HFFc6 (cell line): Measurements from ENCODE around the gene RGS9. TPM values are rescaled to one million over a fixed set of nuclear protein-coding genes. Genes with fewer than 3 reads are reported as not detected.
A peak's percentile ranks its signal among the peaks of the same experiment; 100 is the strongest.

Experiments
- DNase-seq: peaks from one replicate; pipeline ENCODE4 v3.0.0-alpha.2; 2018
- H3K27ac Mint-ChIP-seq: 2 replicates; pipeline ENCODE4 v1.8.0; 2020; ENCODE audit warnings: mild to moderate bottlenecking, mixed read lengths
- H3K27me3 Mint-ChIP-seq: 2 replicates; pipeline ENCODE4 v1.8.0; 2021; ENCODE audit warnings: mild to moderate bottlenecking, moderate library complexity, mixed read lengths; ENCODE audit not compliant: insufficient read depth
- H3K36me3 Mint-ChIP-seq: 2 replicates; pipeline ENCODE4 v1.8.0; 2021; ENCODE audit warnings: low read depth, mixed read lengths
- H3K4me1 Mint-ChIP-seq: 2 replicates; pipeline ENCODE4 v1.8.0; 2020; ENCODE audit warnings: low read depth, mixed read lengths
- H3K4me3 Mint-ChIP-seq: 2 replicates; pipeline ENCODE4 v1.8.0; 2020; ENCODE audit warnings: mild to moderate bottlenecking, moderate library complexity, mixed read lengths
- H3K9me3 Mint-ChIP-seq: 2 replicates; pipeline ENCODE4 v1.8.0; 2020; ENCODE audit warnings: mild to moderate bottlenecking, mixed read lengths
- CTCF ChIP-seq: fragments of 200-600 bp; sonication (generic); IDR thresholded peaks from 2 replicates; pipeline ENCODE4 v1.5.0; 2021; ENCODE audit warnings: antibody characterized with exemption, mild to moderate bottlenecking
- total RNA-seq, 6 experiments: library from RNA; stranded (reverse); fragmentation: NEBNext Ultra II Directional; extraction: Animal tissue kit (Norgen Biotek cat#: 25700); gene quantifications; 2 replicates in 1 of 6; 3 replicates in 5 of 6; pipeline ENCODE4 v1.2.3, GENCODE V29; 2021

Gene RGS9
- total RNA-seq, 6 experiments from 2014 or later = 0.31 to 0.97 (median 0.42) TPM

- H3K27me3 Mint-ChIP-seq = peaks cover 18% of the 10 kb centered on the region
- H3K9me3 Mint-ChIP-seq = no peaks in the 10 kb centered on the region; the same call in 1 of the 2 replicates
- H3K4me3 Mint-ChIP-seq = no peak overlapping the region
- H3K36me3 Mint-ChIP-seq = no peaks in the 10 kb centered on the region
- H3K4me1 Mint-ChIP-seq = peaks cover 21% of the 10 kb centered on the region
- TF ChIP-seq CTCF = no peak
- DNase-seq = no peak
- H3K27ac Mint-ChIP-seq = no peak overlapping the region
These were observed 99.2 kb downstream of the RGS9 start for GRCh38 chr17:65236321-65236720.

- peaks cover 21% of the 10 kb centered on the region for H3K27me3 Mint-ChIP-seq
- DNase-seq = peak; percentile 41
- H3K4me3 Mint-ChIP-seq = no peak overlapping the region
- H3K4me1 Mint-ChIP-seq = peaks cover 10% of the 10 kb centered on the region
- TF ChIP-seq CTCF = no peak
- no peaks in the 10 kb centered on the region for H3K36me3 Mint-ChIP-seq
- no peaks in the 10 kb centered on the region for H3K9me3 Mint-ChIP-seq
- no peak overlapping the region for H3K27ac Mint-ChIP-seq
These were observed 106.9 kb downstream of the RGS9 start for GRCh38 chr17:65243838-65244625.

- Mint-ChIP-seq H3K27ac (no peak overlapping the region), H3K4me3 (no peak overlapping the region), H3K36me3 (no peaks in the 10 kb centered on the region), H3K27me3 (peaks cover 22% of the 10 kb centered on the region), H3K4me1 (peaks cover 10% of the 10 kb centered on the region), H3K9me3 (no peaks in the 10 kb centered on the region)
- no peak for DNase-seq
- no peak for TF ChIP-seq CTCF
These were observed 109.1 kb downstream of the RGS9 start for GRCh38 chr17:65246252-65246651.

- Mint-ChIP-seq H3K4me3 (no peak overlapping the region), H3K27ac (no peak overlapping the region), H3K36me3 (no peaks in the 10 kb centered on the region), H3K4me1 (no peaks in the 10 kb centered on the region), H3K9me3 (no peaks in the 10 kb centered on the region), H3K27me3 (peaks cover 28% of the 10 kb centered on the region)
- no peak for DNase-seq
- no peak for TF ChIP-seq CTCF
These were observed 112.6 kb downstream of the RGS9 start for GRCh38 chr17:65249774-65250173.

GRCh38 chr17:65254166-65254565 is 117.0 kb downstream of the RGS9 start:
- no peaks in the 10 kb centered on the region; the same call in 1 of the 2 replicates for H3K36me3 Mint-ChIP-seq
- no peak for TF ChIP-seq CTCF
- H3K9me3 Mint-ChIP-seq = peaks cover 6% of the 10 kb centered on the region; the same call in 1 of the 2 replicates
- no peaks in the 10 kb centered on the region for H3K4me1 Mint-ChIP-seq
- peaks cover 26% of the 10 kb centered on the region for H3K27me3 Mint-ChIP-seq
- no peak overlapping the region for H3K4me3 Mint-ChIP-seq
- no peak overlapping the region for H3K27ac Mint-ChIP-seq
- DNase-seq = peak; percentile 16
